ENCODE results near the gene ELFN2.

DNA sequence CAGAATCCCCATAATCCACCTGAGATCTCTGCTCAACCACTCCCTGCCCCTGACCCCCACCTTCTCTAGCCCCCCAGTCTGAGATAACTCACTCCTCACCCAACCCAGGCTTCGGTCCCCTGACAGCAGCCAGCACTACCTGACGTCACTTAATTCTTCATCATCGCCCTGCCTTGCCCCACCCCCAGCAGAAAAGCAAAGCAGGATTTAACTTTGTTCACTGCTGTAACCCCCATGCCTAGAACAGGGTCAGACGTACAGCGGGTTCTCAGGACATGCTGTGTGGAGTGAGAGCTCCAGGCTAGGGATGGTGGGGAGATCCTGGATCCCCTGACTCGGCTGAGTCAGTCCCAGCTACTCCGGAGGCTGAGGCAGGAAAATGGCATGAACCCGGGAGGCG is 45.8 kb downstream of the ELFN2 start:
- TF ChIP-seq ZFX (CRISPR knock-in tag; IDR thresholded peaks at IDR 0.05; ENCODE audit: low read depth) (no peak), ZNF768 (CRISPR knock-in tag; IDR thresholded peaks at IDR 0.05) (no peak), ZNF256 (CRISPR knock-in tag; conservative IDR thresholded peaks at IDR 0.05) (no peak), ZNF44 (CRISPR knock-in tag; IDR thresholded peaks at IDR 0.05) (no peak), POLR2A (IDR thresholded peaks at IDR 0.05; ENCODE audit: insufficient read depth in 1 of 2, low read depth in 2 of 2, low read length in 2 of 2) (no peak), SIN3A (IDR thresholded peaks at IDR 0.05; ENCODE audit: borderline replicate concordance, low read depth, low read length) (no peak)
- TF ChIP-seq, protein P1, sequence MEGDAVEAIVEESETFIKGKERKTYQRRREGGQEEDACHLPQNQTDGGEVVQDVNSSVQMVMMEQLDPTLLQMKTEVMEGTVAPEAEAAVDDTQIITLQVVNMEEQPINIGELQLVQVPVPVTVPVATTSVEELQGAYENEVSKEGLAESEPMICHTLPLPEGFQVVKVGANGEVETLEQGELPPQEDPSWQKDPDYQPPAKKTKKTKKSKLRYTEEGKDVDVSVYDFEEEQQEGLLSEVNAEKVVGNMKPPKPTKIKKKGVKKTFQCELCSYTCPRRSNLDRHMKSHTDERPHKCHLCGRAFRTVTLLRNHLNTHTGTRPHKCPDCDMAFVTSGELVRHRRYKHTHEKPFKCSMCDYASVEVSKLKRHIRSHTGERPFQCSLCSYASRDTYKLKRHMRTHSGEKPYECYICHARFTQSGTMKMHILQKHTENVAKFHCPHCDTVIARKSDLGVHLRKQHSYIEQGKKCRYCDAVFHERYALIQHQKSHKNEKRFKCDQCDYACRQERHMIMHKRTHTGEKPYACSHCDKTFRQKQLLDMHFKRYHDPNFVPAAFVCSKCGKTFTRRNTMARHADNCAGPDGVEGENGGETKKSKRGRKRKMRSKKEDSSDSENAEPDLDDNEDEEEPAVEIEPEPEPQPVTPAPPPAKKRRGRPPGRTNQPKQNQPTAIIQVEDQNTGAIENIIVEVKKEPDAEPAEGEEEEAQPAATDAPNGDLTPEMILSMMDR (CRISPR knock-in tag; IDR thresholded peaks at IDR 0.05), result no peak

Measured in HepG2 (cell line).